ENCODE measurements around the gene ASCC1. TPM values are rescaled to one million over a fixed set of nuclear protein-coding genes. Genes with fewer than 3 reads are reported as not detected.
"Not testable (repeated sequence)": the region's sequence is repeated elsewhere in the genome, so short reads cannot be mapped to it uniquely, and the experiment has no call there.

ASCC1 gene
- total RNA-seq, 1 donor from 2014 or later = 49.5 TPM

DNA sequence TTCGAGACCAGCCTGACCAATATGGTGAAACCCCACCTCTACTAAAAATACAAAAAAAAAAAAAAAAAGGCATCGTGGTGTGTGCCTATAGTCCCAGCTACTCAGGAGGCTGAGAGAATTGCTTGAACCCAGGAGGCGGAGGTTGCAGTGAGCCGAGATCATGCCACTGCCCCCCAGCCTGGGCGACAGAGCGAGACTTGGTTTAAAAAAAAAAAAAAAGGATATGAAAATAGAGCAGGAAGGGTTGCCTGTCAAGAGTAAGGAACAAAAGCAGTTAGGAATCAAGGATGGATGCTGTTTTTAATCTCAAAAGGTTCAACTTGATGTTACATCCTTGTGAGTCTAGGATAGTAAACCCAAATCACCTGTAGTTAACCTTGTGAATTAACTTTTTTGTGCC, 11.8 kb upstream of the ASCC1 start:
- Histone ChIP-seq H4K20me1 (ENCODE audit: low read depth) (peaks cover 31% of the 10 kb centered on the region), H3K4me3 (no peak overlapping the region), H3K9me3 (ENCODE audit: low read depth) (no peaks in the 10 kb centered on the region), H3K4me2 (no peak overlapping the region), H3K4me1 (peaks cover 6% of the 10 kb centered on the region), H3K27ac (no peak overlapping the region), H3K27me3 (no peaks in the 10 kb centered on the region), H2AFZ (replicated peaks) (no peak overlapping the region), H3K9ac (no peak overlapping the region), H3K79me2 (ENCODE audit: low read depth) (peaks cover 89% of the 10 kb centered on the region), H3F3A (ENCODE audit: low read depth) (peaks cover 19% of the 10 kb centered on the region), H3K36me3 (peaks cover 18% of the 10 kb centered on the region)
- Mint-ChIP-seq H3K9me3 (no peaks in the 10 kb centered on the region), H3K27ac (no peak overlapping the region), H3K36me3 (peaks cover 13% of the 10 kb centered on the region), H3K27me3 (ENCODE audit: insufficient read depth, low read depth) (no peaks in the 10 kb centered on the region), H3K4me1 (peaks cover 31% of the 10 kb centered on the region), H3K4me3 (no peak overlapping the region)
- TF ChIP-seq CTCF (IDR thresholded peaks at IDR 0.05) (no peak), EZH2 (IDR thresholded peaks at IDR 0.05) (no peak), EZH2phosphoT487 (IDR thresholded peaks at IDR 0.05) (no peak)
- DNase-seq (ENCODE audit: low spot score) = no peak

GRCh38 chr10:72226418-72227027, 10.4 kb upstream of the ASCC1 start:
- H3K4me1 ChIP-seq = peaks cover 6% of the 10 kb centered on the region
- no peak overlapping the region for H3K27ac ChIP-seq
- H3K79me2 ChIP-seq (ENCODE audit: low read depth) = peaks cover 95% of the 10 kb centered on the region
- H2AFZ ChIP-seq (replicated peaks) = no peak overlapping the region
- H4K20me1 ChIP-seq (ENCODE audit: low read depth) = peaks cover 37% of the 10 kb centered on the region
- Mint-ChIP-seq H3K9me3 (no peaks in the 10 kb centered on the region), H3K27ac (no peak overlapping the region), H3K36me3 (peaks cover 14% of the 10 kb centered on the region), H3K4me1 (peaks cover 34% of the 10 kb centered on the region), H3K4me3 (no peak overlapping the region), H3K27me3 (ENCODE audit: insufficient read depth, low read depth) (no peaks in the 10 kb centered on the region)
- no peak overlapping the region for H3K4me2 ChIP-seq
- H3K27me3 ChIP-seq = no peaks in the 10 kb centered on the region
- no peak for DNase-seq (ENCODE audit: low spot score)
- no peak overlapping the region for H3K4me3 ChIP-seq
- H3F3A ChIP-seq (ENCODE audit: low read depth) = peaks cover 31% of the 10 kb centered on the region
- TF ChIP-seq EZH2phosphoT487 (IDR thresholded peaks at IDR 0.05) (no peak), CTCF (IDR thresholded peaks at IDR 0.05) (no peak), EZH2 (IDR thresholded peaks at IDR 0.05) (no peak)
- peaks cover 18% of the 10 kb centered on the region for H3K36me3 ChIP-seq
- H3K9ac ChIP-seq = no peak overlapping the region
- H3K9me3 ChIP-seq (ENCODE audit: low read depth) = no peaks in the 10 kb centered on the region

DNA sequence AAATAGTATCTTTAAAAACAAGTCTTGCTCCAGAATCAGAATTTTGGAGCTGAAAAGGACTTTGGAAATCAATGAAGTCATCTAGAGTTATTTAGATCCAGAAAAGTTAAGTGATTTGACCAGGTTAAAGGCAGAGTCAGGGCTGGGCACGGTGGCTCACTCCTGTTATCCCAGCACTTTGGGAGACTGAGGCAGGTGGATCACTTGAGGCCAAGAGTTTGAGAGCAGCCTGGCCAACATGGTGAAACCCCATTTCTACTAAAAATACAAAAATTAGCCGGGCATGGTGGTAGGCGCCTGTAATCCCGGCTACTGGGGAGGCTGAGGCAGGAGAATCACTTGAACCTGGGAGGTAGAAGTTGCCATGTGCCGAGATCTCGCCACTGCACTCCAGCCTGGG, 8.1 kb upstream of the ASCC1 start:
- Mint-ChIP-seq H3K4me1 (peaks cover 24% of the 10 kb centered on the region), H3K27ac (peak overlapping the region; percentile 65)
- peaks cover 86% of the 10 kb centered on the region for H3K79me2 ChIP-seq (ENCODE audit: low read depth)

GRCh38 chr10:72223743-72224101, 7.6 kb upstream of the ASCC1 start:
- H3K9me3 ChIP-seq (ENCODE audit: low read depth) = no peaks in the 10 kb centered on the region
- H3K27ac ChIP-seq = no peak overlapping the region
- H3F3A ChIP-seq (ENCODE audit: low read depth) = peaks cover 30% of the 10 kb centered on the region
- no peak overlapping the region for H3K9ac ChIP-seq
- H3K9me3 Mint-ChIP-seq = no peaks in the 10 kb centered on the region
- no peaks in the 10 kb centered on the region for H3K4me1 ChIP-seq
- no peak overlapping the region for H3K4me3 ChIP-seq
- H3K36me3 ChIP-seq = peaks cover 5% of the 10 kb centered on the region
- peaks cover 86% of the 10 kb centered on the region for H3K79me2 ChIP-seq (ENCODE audit: low read depth)
- no peaks in the 10 kb centered on the region for H3K27me3 ChIP-seq
- DNase-seq (ENCODE audit: low spot score) = no peak
- peaks cover 28% of the 10 kb centered on the region for H4K20me1 ChIP-seq (ENCODE audit: low read depth)
- peaks cover 22% of the 10 kb centered on the region for H3K4me1 Mint-ChIP-seq
- no peaks in the 10 kb centered on the region for H3K27me3 Mint-ChIP-seq (ENCODE audit: insufficient read depth, low read depth)
- H3K4me3 Mint-ChIP-seq = no peak overlapping the region
- no peak overlapping the region for H2AFZ ChIP-seq (replicated peaks)
- peaks cover 8% of the 10 kb centered on the region for H3K36me3 Mint-ChIP-seq
- TF ChIP-seq CTCF (IDR thresholded peaks at IDR 0.05) (no peak), EZH2phosphoT487 (IDR thresholded peaks at IDR 0.05) (no peak), EZH2 (IDR thresholded peaks at IDR 0.05) (no peak)
- H3K27ac Mint-ChIP-seq = no peak overlapping the region
- H3K4me2 ChIP-seq = no peak overlapping the region

More for the DNA sequence above, 8.1 kb upstream of the ASCC1 start:
- not testable (repeated sequence) for H3K27me3 ChIP-seq; H3K4me3 Mint-ChIP-seq; H3K4me3 ChIP-seq; H3K27me3 Mint-ChIP-seq (ENCODE audit: insufficient read depth, low read depth); H3K9ac ChIP-seq; H3K9me3 Mint-ChIP-seq; H3K36me3 ChIP-seq; H3K27ac ChIP-seq; H3K36me3 Mint-ChIP-seq; H3K9me3 ChIP-seq (ENCODE audit: low read depth); H3K4me1 ChIP-seq; DNase-seq (ENCODE audit: low spot score); H2AFZ ChIP-seq (replicated peaks); H3K4me2 ChIP-seq
- Histone ChIP-seq H3F3A (ENCODE audit: low read depth) (peaks cover 26% of the 10 kb centered on the region), H4K20me1 (ENCODE audit: low read depth) (peaks cover 29% of the 10 kb centered on the region)

Data from neural progenitor cell (in vitro differentiated cells).